Middle frontal gyrus (tissue), 1 donor: ENCODE data around the gene MBTD1.

Experiments
- DNase-seq: peaks from one replicate; pipeline ENCODE4 v3.0.0-alpha.2; 2015; ENCODE audit warnings: low spot score; ENCODE audit errors: extremely low spot score

Gene MBTD1

DNA sequence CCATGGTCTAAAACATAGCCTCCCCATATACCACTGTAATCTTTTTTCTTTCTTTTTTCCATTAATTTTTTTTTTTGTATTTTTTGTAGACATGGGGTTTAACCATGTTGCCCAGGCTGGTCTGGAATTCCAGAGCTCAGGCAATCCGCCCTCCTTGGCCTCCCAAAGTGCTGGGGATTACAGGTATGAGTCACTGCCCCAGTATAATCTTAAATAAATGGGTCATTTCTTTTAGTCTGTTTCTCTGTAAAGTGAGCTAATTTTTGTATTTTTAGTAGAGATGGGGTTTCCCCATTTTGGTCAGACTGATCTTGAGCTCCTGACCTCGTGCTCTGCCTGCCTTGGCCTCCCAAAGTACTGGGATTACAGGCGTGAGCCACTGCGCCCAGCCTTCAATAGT is 112.2 kb downstream of the MBTD1 start:
- DNase-seq, result no peak

DNA sequence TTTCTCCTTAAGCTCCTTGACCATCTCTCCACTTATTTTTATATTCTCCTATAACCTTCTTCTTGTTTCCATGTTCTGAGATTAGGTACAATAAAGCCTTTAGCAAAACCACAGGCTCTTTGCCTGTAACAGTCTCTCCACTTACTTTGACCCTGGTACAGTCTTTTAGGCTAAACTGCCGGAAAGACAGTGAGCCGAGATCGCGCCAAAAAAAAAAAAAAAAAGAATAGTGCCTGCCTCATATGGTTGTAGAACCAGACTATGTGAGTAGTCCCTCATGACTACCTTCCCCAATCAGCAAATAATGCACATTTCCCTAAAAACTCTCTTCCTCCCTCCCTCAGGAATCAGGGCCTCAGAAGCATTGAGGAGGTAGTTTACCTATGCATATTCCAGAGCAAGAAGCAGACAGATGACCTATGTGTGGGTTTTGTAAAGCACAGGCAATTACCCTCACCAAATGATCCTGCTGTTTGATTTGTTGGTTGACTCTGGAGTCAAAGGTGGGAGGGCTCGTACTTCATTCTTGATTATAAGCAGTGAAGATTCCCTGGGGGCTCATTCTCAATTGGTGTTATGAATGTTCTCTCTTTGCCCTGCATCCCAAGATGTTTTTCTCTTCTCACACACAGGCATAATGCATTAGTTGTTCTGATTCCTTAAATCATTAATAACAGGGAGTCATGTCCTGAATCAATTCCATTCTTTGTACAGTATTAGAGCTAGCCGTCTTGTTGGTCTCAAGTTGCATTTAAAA is 115.4 kb downstream of the MBTD1 start:
- no peak for DNase-seq

DNA sequence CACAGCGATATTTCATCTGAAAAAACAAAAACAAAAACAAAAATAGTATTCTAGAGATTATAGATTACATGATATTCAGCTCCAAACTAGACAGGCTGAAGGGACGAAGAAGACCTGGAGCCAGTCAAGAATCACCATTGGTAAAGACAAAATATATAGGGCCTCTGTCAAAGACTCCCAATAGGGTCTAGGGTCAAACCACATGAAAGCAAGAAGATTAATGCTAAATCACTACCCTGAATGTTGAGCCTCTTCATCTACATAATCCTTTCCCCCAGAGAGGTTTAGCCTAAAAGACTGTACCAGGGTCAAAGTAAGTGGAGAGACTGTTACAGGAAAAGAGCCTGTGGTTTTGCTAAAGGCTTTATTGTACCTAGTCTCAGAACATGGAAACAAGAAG is 117.3 kb downstream of the MBTD1 start:
- DNase-seq, result no peak

DNA sequence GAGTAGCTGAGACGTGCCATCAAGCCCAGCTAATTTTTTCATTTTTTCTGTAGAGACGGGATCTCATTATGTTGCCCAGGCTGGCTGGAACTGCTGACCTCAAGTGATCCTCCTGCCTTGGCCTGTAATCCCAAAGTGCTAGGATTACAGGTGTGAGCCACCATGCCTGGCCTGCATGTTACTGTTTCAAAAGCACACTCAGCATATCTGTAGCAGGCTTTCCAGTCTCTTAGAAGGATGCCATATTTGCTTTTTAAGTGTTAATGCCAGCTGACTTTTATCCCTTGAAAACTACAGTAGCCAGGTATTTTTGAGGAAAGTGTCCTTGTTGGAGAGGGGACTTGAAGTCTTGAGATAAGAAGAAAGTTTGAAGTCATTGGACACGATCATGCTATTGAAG is 123.9 kb downstream of the MBTD1 start:
- DNase-seq, result no peak

DNA sequence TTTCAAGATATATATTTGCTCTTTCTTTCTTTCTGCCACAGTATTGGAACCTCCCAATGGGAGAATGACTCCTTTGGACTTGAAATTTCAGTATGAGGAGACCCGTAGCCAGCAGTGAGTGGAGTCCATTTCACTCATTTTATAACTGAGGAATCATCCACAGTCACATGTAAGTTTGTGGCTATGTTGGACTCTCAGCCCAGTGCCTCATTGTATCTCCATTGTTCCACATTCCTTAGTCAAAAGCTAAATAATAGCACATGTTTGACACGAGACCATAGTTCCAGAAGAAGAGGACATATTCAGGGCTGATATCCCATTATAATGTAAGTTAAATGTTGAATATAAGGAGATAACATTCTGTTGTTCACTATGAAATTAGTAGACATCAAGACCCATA is 126.5 kb downstream of the MBTD1 start:
- no peak for DNase-seq

DNA sequence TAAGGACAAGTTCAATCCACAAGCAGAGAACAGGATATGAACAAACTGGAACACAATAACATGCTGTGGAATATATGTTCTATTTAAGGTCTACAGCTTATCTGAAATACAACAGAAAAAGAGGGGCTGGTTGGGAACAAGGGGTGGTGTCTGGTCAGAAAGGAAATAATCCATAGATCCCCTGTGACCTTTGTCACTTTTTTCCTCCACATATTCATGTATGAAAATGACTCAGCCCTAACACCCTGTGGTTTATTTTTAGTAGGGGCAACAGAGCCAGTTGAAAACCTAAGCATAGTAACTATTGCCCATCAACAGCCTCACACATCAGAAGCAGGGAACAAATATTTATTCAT is 126.9 kb downstream of the MBTD1 start:
- no peak for DNase-seq

DNA sequence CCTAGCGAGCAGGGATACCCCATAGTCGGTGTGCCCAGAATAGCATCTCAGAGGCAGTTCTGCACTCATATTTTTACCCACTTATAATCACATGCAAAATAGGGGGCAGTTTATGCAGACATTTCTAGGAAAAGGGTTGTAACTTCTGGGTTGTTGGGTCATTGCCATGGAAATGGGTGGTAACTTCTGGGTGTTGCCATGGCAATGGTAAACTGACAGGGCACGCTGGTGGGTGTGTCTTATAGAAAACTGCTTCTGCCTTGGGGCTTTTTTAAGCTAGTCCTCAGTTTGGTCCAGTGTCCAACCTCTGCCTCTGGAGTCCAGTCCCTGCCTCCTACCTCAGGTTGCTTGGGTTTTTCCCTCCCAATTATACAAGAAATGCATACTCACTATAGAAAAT is 131.8 kb downstream of the MBTD1 start:
- DNase-seq, result no peak
